Lung microvascular endothelial cell (primary cell): ENCODE measurements around the gene KCNIP4. TPM values are rescaled to one million over a fixed set of nuclear protein-coding genes. Genes with fewer than 3 reads are reported as not detected.

ENCODE experiments used
- DNase-seq, 2 donors: peaks; one replicate each; pipeline versions ENCODE4 v3.0.0 to v3.0.0-alpha.2; 2010; ENCODE audit warnings: low read depth in 2 of 2
- total RNA-seq: library from RNA; depleted of rRNA; stranded (reverse); fragments of >200 nt; gene quantifications from 2 replicates; pipeline ENCODE4 v1.2.1, GENCODE V29; 2014

KCNIP4 gene
- total RNA-seq, 1 donor from 2014 or later, result not detected

DNA sequence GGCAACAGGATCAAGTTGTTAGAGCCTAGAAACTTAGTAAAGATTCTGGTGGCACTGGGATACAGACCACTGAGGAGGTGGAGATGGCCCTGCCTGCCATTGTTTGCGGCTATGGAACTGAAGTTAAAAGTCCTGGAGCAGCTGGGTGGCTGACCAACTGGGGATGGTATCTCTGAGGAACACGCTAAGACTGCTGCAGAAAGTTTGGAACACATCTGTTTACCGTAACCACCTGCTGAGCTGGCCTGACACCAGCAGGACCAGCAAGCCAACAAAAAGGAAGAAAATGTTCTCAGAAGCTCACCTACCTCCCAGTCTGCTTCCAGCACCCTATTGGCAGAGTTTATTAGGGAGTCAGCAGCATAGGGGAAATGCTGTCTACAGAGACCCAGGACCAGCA, 1265.7 kb downstream of the KCNIP4 start:
- no peak for DNase-seq

DNA sequence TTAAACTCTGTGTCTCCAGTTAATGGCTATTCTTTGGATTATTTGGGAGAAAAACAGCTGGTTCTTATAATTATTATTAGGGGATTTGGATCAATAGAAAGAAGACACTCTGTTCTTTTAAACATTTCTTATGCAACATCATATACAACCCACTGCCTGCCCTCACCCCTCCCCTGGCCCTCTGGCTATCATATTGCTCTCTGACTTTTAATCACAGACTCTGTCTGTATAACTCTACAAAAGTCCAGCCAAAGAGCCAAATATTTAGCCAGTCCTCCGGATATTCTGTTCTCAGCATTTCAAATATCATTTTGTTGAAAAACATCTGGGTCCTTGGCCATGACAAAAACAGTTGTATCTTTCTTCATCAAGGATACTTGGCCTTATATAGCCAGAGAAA, 1267.3 kb downstream of the KCNIP4 start:
- DNase-seq, result no peak

DNA sequence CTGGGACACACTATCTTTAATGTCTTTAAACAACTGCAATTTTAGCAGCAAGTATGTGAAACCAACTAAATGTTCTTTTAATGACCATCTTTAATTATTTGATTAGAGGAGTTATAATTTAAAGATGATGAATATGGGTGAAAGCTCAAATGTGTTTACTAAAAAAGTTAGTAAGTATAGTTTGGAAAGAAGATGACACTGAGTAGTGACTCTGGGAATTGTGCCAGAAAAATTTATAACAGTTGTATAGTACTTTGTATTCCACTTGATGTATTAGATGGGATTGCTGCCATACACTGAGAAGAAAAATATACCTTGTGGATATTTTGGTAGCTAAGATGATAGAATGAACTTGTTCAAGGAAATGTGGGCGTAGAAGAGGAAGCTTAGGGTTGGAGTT, 1267.8 kb downstream of the KCNIP4 start:
- DNase-seq, result no peak

DNA sequence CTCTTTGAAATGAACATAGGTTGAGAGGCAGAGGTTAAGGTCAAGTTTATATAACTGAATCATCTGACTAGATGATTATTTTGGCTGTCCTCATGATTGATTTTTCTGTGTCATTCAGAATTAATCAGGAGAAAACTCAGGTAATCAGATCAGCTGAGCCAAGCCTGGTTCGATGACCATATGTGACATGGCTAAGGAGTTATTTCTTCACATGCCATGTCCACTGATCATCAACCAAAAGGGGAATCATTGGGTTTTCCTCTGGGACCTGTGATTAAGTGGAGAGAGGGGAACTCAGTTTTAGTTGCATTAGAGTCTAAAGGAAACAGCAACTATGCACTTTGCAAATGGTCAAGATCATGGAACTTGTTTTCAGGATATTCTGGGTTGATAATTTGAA, 1268.6 kb downstream of the KCNIP4 start:
- no peak for DNase-seq
